GM12892 (cell line): ENCODE data around the gene PCDHGA7.
"Not testable (repeated sequence)": the region's sequence is repeated elsewhere in the genome, so short reads cannot be mapped to it uniquely, and the experiment has no call there.

Experiments
- DNase-seq: peaks from one replicate; pipeline ENCODE4 v3.0.0; 2011; ENCODE audit not compliant: insufficient read length
- FAIRE-seq: peaks from 2 replicates; lab custom pipeline; 2011; peaks lifted over from hg19 to GRCh38; lab: Jason Lieb, UNC
- POLR2A ChIP-seq: IDR thresholded peaks from 2 replicates; pipeline ENCODE4 v1.6.1; 2011; ENCODE audit warnings: low read depth, low read length, control low read depth
- POLR2AphosphoS5 ChIP-seq: IDR thresholded peaks from 2 replicates; pipeline ENCODE4 v1.6.1; 2011; ENCODE audit warnings: low read depth, low read length, control low read depth
- TAF1 ChIP-seq: IDR thresholded peaks from 2 replicates; pipeline ENCODE4 v1.6.1; 2011; ENCODE audit warnings: low read depth, mild to moderate bottlenecking, control low read depth, low read length, borderline replicate concordance

PCDHGA7 gene

DNA sequence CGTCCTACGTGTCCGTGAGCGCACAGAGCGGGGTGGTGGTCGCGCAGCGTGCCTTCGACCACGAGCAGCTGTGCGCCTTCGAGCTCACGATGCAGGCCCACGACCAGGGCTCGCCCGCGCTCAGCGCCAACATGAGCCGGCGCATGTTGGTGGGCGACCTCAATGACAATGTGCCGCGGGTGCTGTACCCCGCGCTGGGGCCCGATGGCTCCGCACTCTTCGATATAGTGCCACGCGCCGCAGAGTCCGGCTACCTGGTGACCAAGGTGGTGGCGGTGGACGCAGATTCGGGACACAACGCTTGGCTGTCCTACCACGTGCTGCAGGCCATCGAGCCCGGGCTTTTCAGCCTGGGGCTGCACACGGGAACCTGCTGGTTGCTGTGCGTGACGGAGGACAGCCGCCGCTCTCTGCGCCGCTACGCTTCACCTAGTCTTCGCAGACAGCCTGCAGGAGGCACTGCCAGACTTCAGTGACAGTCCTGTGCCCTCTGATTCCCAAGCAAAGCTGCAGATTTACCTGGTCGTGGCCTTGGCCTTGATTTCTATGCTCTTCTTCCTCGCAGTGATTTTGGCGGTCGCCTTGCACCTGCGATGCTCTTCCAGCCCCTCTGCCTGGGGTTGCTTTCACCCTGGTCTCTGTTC, 45.4 kb downstream of the PCDHGA7 start:
- FAIRE-seq = no peak
- no peak for DNase-seq
- TF ChIP-seq POLR2AphosphoS5 (no peak), POLR2A (no peak), TAF1 (no peak)

DNA sequence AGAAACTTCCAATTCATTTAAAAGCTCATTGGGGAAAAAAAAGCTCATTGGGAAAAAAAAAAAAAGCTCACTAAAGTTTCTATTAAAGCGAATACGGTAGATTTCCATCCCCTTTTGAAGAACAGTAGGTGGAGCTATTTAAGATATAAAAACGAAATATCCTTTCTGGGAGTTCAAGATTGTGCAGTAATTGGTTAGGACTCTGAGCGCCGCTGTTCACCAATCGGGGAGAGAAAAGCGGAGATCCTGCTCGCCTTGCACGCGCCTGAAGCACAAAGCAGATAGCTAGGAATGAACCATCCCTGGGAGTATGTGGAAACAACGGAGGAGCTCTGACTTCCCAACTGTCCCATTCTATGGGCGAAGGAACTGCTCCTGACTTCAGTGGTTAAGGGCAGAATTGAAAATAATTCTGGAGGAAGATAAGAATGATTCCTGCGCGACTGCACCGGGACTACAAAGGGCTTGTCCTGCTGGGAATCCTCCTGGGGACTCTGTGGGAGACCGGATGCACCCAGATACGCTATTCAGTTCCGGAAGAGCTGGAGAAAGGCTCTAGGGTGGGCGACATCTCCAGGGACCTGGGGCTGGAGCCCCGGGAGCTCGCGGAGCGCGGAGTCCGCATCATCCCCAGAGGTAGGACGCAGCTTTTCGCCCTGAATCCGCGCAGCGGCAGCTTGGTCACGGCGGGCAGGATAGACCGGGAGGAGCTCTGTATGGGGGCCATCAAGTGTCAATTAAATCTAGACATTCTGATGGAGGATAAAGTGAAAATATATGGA, 48.0 kb downstream of the PCDHGA7 start, which contains the start of gene PCDHGA12:
Gene PCDHGA12, plus strand, starts transcription at position 176 of the 782 bp plus-strand sequence. Its CDS starts 253 bp downstream, at position 429.
- FAIRE-seq (no peak), DNase-seq (no peak)
- TF ChIP-seq POLR2AphosphoS5 = no peak
- no peak for TF ChIP-seq TAF1
- TF ChIP-seq POLR2A = no peak; the same call in 1 of the 2 replicates

DNA sequence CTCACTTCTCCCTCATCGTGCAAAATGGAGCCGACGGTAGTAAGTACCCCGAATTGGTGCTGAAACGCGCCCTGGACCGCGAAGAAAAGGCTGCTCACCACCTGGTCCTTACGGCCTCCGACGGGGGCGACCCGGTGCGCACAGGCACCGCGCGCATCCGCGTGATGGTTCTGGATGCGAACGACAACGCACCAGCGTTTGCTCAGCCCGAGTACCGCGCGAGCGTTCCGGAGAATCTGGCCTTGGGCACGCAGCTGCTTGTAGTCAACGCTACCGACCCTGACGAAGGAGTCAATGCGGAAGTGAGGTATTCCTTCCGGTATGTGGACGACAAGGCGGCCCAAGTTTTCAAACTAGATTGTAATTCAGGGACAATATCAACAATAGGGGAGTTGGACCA, 48.7 kb downstream of the PCDHGA7 start:
- FAIRE-seq = peak; percentile 30
- TF ChIP-seq TAF1 (0 out of 2 replicates have a peak, but pooled peaks have one; percentile 44), POLR2AphosphoS5 (peak; percentile 54; the same call in 1 of the 2 replicates), POLR2A (peak; percentile 54; the same call in 1 of the 2 replicates)
- DNase-seq = no peak

DNA sequence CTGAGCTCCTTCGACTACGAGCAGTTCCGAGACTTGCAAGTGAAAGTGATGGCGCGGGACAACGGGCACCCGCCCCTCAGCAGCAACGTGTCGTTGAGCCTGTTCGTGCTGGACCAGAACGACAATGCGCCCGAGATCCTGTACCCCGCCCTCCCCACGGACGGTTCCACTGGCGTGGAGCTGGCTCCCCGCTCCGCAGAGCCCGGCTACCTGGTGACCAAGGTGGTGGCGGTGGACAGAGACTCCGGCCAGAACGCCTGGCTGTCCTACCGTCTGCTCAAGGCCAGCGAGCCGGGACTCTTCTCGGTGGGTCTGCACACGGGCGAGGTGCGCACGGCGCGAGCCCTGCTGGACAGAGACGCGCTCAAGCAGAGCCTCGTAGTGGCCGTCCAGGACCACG, 49.8 kb downstream of the PCDHGA7 start:
- not testable (repeated sequence) for FAIRE-seq, DNase-seq

DNA sequence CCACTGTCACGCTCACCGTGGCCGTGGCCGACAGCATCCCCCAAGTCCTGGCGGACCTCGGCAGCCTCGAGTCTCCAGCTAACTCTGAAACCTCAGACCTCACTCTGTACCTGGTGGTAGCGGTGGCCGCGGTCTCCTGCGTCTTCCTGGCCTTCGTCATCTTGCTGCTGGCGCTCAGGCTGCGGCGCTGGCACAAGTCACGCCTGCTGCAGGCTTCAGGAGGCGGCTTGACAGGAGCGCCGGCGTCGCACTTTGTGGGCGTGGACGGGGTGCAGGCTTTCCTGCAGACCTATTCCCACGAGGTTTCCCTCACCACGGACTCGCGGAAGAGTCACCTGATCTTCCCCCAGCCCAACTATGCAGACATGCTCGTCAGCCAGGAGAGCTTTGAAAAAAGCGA, 50.2 kb downstream of the PCDHGA7 start:
- not testable (repeated sequence) for DNase-seq, FAIRE-seq

DNA sequence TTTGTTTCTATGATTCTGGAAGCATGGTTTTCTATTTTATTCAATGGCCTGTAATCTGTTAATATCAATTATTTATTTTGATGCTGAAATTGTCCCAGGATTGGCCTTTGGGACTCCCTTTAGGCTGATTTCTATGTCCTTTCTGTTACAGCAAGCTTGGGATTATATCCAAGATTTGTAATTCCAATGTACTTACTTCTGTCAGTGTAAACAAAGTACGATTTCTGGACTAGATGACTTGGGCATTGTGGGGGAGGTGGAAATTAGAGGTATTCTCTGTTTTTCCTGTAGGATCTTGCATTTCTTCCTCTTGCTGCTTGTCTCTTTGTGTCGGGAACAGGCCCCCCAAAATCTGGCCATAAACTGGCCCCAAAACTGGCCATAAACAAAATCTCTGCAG, 51.5 kb downstream of the PCDHGA7 start:
- DNase-seq (no peak), FAIRE-seq (no peak)

More for the DNA sequence above, 51.5 kb downstream of the PCDHGA7 start:
- TF ChIP-seq POLR2AphosphoS5 (no peak), POLR2A (no peak), TAF1 (no peak)
